Tongue (tissue), 2 donors: ENCODE data around the gene PEX10. TPM values are rescaled to one million over a fixed set of nuclear protein-coding genes. Genes with fewer than 3 reads are reported as not detected.

Experiments used
- DNase-seq: peaks from one replicate; pipeline ENCODE4 v3.0.0-alpha.2; 2015
- total RNA-seq: library from RNA; depleted of rRNA; stranded (reverse); fragments of >200 nt; gene quantifications from one replicate; pipeline ENCODE4 v1.2.3, GENCODE V29; 2014

PEX10 gene
- total RNA-seq, 1 donor from 2014 or later, result 19.8 TPM

DNA sequence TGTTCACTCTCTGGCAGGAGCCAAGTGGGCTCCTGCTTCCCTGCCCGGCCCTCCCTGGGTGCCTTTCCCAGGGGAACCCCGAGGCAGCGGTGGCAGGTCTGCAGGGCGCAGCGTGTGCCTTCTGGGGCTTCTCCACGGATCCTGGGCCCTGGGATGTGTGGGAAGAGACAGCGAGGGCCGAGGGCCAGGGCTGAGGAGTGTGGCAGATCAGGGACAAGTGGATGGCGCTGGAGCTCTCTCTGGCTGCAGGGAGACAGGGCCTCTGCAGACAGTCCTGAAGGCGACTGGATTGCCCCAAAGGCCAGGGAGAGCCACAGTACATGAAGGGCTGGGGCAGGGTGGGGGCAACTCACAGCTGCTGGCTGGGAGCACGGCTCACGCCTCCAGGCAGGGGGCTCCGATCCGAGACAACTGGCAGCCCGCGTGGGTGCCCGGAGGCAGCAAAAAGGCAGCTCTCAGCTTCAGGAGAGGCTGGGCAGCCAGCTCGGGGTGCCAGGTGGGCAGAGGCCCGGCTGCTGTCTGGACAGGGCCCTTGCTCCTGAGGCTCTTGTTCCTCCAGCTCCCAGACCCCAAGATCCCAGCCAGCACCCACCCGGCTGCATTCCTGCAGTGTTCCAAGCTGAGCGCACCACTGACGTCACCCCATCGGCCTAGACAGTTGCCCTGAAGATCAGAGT, 37.0 kb downstream of the PEX10 start:
- no peak for DNase-seq

DNA sequence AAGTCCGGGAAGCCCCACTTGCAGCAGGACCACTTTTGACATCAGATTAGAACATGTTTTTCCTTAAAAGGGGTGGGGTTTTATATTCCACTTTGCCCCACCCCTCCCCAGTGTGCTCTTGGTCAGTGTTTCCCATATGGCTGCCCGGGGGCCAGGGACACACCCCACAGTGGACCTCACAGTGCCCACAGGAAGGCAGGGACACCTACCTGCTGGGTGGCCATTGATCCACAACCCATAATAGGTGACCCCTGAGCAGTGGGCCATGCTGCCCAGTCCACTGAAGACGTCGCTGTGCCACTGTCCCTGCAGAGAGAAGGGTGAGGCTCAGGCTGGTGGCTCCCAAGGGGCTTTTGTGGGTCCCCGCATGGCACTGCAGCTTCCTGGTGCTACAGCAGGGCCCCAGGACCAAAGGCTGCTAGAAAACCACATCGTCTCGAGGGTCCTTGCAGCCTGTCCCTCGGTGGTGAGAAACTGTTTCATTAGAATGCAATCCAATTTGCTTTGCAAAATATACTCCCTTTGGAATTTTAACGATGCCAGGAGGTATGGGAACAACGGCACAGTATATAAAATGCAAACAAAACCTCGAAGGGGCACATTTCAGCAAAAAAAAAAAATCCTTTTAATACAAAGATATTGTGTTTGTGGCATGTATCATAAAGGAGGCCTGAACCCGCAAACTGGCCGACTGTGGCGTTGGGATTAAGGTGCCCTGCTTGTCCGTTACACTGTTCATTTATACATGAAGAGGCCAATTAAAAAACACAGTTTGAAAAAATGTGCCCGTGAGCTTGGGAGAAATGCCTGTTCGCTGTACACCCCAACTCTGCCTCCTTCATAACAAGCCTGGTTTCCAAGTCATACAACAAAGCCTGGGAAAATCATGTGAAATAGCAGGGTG, 37.9 kb downstream of the PEX10 start:
- DNase-seq, result no peak

- no peak for DNase-seq
Observed at GRCh38 chr1:2373551-2374251, 38.7 kb downstream of the PEX10 start.

DNA sequence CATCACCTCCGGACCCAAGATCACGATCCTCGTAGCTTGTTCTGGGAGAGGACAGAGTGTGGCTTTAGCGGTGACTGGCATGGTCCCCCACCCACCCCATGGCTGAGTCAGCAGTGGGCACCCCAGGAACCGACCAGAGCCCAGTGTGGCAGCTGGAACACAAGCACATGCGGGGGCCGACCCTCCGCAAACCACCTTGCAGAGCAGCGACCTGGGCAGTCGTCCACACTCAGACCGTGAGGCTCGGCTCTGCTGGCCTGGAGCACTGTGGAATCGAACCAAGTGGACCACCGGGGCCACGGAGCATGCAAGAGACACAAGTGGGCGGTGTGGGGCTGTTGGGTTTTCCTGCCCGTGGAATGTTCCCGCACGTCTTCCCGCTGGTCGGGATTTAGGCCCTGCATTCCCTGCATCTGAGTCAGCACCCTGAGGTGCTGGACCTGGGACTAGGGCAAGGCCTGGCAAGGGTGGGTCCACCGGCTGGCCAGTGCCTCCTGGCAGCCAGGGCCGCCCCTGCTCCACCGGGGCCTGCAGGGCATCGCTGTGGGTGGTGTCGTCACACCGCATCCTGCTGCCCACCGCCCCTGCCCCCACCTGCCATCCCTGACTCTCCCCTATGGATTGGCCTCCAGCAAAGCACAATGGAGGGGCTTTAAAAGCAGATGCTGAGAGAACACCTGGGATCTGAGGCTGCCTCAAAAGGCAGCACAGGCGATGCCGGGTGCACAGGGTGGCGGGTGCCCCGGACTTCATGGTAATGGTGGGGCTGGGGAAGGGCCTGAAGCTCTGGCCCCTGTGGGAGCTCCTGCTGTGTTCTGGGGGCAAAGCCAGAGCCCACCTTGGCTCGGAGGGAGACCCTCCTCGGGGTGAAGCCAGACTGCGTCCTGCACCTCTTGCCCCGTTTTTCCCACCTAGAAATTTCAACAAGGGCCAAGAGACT, 39.5 kb downstream of the PEX10 start:
- no peak for DNase-seq

- no peak for DNase-seq
Observed at GRCh38 chr1:2368053-2368744, 44.2 kb downstream of the PEX10 start.

GRCh38 chr1:2363847-2364513, 48.4 kb downstream of the PEX10 start:
- DNase-seq, result no peak

DNA sequence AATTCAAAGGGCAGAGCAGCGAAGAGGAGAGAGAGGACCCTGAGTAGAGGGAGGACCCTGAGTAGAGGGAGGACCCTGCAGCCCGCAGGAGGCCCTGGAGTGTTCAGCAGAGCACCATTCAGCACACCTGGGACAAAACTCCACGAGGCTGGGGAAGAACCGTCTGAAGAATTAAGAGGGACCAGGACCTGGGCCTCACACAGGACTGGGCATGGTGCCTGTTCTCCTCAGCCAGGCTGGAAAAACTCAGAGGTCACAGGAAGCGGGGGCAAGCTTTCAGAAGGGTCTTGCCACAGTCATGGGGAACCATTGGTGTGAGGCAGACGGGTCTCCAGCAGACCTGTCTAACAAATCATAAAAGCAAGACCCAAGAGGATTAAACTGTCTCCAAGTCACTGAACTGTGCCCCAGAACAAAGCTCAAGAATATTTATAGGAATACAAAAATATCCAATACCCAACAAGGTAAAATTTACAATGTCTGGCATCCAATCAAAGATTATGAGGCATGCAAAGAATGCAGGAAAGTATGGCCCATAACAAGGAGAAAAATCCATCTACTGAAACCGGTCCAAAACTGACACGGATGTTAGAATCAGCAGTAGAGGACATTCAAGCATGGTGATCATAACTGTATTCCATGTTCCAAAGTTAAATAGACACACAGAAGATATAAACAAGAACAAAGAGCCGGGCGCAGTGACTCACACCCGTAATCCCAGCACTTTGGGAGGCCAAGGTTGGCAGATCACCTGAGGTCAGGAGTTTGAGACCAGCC, 51.6 kb downstream of the PEX10 start:
- no peak for DNase-seq

- no peak for DNase-seq
Observed at GRCh38 chr1:2358651-2359640, 53.4 kb downstream of the PEX10 start.

GRCh38 chr1:2358072-2358471, 54.3 kb downstream of the PEX10 start:
- no peak for DNase-seq

GRCh38 chr1:2356911-2357845, 55.2 kb downstream of the PEX10 start:
- DNase-seq, result no peak

DNA sequence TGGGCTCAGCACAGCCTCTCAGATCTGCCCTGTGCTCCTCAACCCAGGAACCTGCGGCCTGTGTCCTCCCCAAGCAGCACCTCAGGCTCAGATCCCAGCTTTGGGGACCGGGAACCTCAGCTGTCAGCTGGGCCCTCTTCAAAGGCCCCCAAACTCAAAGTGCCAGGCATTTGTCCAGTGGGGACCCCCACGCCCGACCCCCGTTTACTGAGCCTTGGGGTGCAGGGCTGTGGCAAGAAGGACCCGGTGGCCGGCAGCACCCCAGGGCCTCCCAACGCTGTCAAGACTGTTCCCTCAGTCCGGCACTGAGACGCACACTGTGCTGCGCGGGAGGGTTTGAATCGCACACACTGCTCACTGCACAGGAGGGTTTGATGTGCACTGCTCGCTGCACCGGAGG, 56.0 kb downstream of the PEX10 start:
- DNase-seq, result no peak

DNA sequence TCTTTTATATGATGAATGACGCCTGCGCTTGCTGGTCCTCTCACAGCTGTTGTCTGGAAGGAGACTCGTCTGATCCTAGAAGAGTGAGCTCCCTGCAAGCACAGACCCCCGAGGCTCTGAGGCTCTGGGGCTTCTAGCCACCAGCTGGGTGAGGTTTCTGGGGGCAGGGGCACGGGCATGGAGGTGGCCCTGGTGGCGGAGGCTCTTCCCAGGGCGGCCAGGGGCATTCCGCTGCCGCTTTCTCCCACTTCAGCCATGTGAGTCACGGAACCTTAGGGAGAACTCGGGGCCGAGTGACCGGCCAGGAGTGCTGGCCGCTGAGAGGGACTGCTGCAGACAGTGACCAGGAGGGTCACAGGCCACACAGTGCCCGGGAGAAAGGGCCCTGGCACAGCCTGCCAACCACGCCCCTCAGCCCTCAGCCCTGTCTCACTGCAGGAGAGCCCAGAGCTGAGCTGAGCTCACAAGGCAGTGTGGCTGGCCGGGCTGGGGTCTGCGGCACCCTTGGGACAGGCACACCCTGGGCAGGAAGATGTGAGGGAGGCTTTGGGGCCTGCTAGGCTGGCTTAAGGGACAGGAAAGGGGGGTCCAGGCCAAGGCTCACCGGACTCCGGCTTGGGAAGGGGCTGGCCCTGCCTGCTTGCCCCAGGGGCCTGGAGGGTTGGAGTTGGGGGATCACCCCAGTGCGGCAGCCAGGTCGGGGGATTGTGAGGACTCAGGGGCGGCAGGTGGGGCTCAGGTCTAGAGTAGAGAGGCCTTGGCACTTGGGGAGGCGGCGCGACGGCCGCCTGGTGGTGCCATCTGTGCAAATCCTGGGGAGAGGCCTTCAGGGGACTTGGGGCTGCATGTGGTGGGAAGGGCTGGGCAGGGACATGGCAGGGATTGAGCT, 56.7 kb downstream of the PEX10 start:
- no peak for DNase-seq

- peak; percentile 52 for DNase-seq
Observed at GRCh38 chr1:2354511-2355372, 57.6 kb downstream of the PEX10 start.
